Measurements from ENCODE around the gene HSPA1B.

DNA sequence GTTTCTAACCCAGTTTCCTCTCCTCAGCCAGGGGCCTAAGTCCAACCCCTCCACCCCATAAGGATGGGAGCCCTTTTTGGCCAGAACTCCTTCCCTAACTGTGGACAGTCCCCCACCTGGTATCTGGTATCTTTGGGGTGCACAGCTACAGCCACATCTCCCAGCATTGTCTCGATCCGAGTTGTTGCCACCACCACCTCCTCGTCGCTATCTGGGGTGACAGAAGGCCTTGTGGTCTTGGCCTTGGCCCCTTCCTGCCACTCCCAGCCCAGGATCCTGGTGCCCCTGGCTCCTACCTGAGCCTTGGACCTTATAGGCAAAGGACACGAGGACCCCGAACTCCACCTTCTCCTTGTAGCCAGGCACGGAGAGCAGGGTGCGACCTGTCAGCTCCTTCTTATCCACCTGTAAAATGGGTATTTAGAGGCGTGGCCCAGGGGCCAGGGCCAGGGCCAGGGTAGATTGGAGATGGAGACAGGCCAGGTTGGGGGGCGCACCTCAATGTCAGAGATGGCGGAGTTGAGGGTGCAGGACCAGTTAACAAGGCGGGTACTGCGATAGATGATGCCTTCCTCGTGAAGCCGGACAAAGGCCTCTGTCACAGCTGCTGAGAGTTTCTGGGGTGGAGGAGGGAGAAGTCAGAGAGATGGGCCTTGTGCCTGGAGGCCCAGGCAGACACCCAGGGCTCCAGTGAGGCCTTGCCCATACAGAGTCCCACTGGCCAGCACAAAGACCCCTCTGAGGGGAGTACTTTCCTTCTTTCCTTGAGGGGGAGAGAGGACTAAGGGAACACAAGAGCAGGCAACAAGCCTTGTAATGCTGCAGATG, 43.2 kb upstream of the HSPA1B start:
- TF ChIP-seq, protein P1, sequence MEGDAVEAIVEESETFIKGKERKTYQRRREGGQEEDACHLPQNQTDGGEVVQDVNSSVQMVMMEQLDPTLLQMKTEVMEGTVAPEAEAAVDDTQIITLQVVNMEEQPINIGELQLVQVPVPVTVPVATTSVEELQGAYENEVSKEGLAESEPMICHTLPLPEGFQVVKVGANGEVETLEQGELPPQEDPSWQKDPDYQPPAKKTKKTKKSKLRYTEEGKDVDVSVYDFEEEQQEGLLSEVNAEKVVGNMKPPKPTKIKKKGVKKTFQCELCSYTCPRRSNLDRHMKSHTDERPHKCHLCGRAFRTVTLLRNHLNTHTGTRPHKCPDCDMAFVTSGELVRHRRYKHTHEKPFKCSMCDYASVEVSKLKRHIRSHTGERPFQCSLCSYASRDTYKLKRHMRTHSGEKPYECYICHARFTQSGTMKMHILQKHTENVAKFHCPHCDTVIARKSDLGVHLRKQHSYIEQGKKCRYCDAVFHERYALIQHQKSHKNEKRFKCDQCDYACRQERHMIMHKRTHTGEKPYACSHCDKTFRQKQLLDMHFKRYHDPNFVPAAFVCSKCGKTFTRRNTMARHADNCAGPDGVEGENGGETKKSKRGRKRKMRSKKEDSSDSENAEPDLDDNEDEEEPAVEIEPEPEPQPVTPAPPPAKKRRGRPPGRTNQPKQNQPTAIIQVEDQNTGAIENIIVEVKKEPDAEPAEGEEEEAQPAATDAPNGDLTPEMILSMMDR (IDR thresholded peaks at IDR 0.05): no peak
- no peak for TF ChIP-seq POLR2A (IDR thresholded peaks at IDR 0.05)

All from lower leg skin (tissue), 3 donors.